ENCODE measurements around the gene PIK3CA.

DNA sequence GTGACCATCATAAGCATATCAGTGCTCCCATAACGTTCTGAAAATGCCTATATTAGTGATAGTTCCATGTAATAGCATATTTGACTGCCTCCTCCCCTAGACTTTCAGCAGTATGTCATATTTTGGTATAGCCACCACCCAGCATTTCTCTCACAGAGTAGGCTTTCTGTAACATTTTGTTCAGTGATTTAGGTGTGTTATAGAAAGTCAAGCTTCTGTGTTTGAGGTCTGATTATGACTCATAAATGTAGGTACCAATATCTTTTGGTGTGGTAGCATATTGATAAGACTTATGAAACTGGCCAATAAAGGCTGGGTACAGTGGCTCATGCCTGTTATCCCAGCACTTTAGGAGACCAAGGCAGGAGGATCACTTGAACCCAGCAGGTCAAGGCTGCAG, 42.3 kb upstream of the PIK3CA start:
- TF ChIP-seq, protein P1, sequence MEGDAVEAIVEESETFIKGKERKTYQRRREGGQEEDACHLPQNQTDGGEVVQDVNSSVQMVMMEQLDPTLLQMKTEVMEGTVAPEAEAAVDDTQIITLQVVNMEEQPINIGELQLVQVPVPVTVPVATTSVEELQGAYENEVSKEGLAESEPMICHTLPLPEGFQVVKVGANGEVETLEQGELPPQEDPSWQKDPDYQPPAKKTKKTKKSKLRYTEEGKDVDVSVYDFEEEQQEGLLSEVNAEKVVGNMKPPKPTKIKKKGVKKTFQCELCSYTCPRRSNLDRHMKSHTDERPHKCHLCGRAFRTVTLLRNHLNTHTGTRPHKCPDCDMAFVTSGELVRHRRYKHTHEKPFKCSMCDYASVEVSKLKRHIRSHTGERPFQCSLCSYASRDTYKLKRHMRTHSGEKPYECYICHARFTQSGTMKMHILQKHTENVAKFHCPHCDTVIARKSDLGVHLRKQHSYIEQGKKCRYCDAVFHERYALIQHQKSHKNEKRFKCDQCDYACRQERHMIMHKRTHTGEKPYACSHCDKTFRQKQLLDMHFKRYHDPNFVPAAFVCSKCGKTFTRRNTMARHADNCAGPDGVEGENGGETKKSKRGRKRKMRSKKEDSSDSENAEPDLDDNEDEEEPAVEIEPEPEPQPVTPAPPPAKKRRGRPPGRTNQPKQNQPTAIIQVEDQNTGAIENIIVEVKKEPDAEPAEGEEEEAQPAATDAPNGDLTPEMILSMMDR (conservative IDR thresholded peaks at IDR 0.05; ENCODE audit: low read depth in 2 of 2): no peak
- TF ChIP-seq EZH2phosphoT487 (IDR thresholded peaks at IDR 0.05; ENCODE audit: unreplicated experiment) (no peak), POLR2AphosphoS5 (IDR thresholded peaks at IDR 0.05; ENCODE audit: low read depth) (no peak), CREB1 (CRISPR knock-in tag; IDR thresholded peaks at IDR 0.05; ENCODE audit: low read depth) (no peak), EZH2 (IDR thresholded peaks at IDR 0.05; ENCODE audit: low read depth, unreplicated experiment) (no peak), JUNB (IDR thresholded peaks at IDR 0.05; ENCODE audit: unreplicated experiment) (no peak), ZNF331 (CRISPR knock-in tag; IDR thresholded peaks at IDR 0.05; ENCODE audit: low read depth) (no peak), ZNF114 (CRISPR knock-in tag; IDR thresholded peaks at IDR 0.05) (no peak)
- TF ChIP-seq, protein P2, sequence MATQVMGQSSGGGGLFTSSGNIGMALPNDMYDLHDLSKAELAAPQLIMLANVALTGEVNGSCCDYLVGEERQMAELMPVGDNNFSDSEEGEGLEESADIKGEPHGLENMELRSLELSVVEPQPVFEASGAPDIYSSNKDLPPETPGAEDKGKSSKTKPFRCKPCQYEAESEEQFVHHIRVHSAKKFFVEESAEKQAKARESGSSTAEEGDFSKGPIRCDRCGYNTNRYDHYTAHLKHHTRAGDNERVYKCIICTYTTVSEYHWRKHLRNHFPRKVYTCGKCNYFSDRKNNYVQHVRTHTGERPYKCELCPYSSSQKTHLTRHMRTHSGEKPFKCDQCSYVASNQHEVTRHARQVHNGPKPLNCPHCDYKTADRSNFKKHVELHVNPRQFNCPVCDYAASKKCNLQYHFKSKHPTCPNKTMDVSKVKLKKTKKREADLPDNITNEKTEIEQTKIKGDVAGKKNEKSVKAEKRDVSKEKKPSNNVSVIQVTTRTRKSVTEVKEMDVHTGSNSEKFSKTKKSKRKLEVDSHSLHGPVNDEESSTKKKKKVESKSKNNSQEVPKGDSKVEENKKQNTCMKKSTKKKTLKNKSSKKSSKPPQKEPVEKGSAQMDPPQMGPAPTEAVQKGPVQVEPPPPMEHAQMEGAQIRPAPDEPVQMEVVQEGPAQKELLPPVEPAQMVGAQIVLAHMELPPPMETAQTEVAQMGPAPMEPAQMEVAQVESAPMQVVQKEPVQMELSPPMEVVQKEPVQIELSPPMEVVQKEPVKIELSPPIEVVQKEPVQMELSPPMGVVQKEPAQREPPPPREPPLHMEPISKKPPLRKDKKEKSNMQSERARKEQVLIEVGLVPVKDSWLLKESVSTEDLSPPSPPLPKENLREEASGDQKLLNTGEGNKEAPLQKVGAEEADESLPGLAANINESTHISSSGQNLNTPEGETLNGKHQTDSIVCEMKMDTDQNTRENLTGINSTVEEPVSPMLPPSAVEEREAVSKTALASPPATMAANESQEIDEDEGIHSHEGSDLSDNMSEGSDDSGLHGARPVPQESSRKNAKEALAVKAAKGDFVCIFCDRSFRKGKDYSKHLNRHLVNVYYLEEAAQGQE (IDR thresholded peaks at IDR 0.05; ENCODE audit: unreplicated experiment): no peak
- TF ChIP-seq, protein P3, sequence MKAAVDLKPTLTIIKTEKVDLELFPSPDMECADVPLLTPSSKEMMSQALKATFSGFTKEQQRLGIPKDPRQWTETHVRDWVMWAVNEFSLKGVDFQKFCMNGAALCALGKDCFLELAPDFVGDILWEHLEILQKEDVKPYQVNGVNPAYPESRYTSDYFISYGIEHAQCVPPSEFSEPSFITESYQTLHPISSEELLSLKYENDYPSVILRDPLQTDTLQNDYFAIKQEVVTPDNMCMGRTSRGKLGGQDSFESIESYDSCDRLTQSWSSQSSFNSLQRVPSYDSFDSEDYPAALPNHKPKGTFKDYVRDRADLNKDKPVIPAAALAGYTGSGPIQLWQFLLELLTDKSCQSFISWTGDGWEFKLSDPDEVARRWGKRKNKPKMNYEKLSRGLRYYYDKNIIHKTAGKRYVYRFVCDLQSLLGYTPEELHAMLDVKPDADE (IDR thresholded peaks at IDR 0.05): no peak
